A549 (cell line): ENCODE measurements around the gene SIK2. TPM values are rescaled to one million over a fixed set of nuclear protein-coding genes. Genes with fewer than 3 reads are reported as not detected.

Experiments used
- ATAC-seq, 2 experiments: fragments of 200-7000 bp in 1 of 2; fragments of >200 bp in 1 of 2; cut with Nextera tagmentation in 1 of 2; cut with Tn5 transposase in 1 of 2; 3 replicates each; pipeline versions ENCODE4 v1.8.0 to v1.9.1; 2018 to 2020; ENCODE audit warnings: mild to moderate bottlenecking in 1 of 2, moderate library complexity in 1 of 2
- CTCF ChIA-PET: fragments of 300-600 bp; sonication (Branson Sonifier 250); formaldehyde crosslinking; extraction: SDS; loops from one replicate; lab custom pipeline; 2021; ENCODE audit warnings: antibody characterized with exemption, inconsistent platforms; lab: Yijun Ruan, JAX
- POLR2A ChIA-PET: fragments of 350-600 bp; formaldehyde crosslinking; extraction: SDS; loops from one replicate; lab custom pipeline; 2021; ENCODE audit warnings: antibody characterized with exemption, inconsistent platforms; lab: Yijun Ruan, JAX
- DNase-seq, 2 experiments: peaks; one replicate each; pipeline versions ENCODE4 v3.0.0 to v3.0.0-alpha.2; 2011 to 2016; ENCODE audit warnings: low read depth in 1 of 2, low spot score in 1 of 2
- FAIRE-seq: peaks from 2 replicates; lab custom pipeline; 2011; peaks lifted over from hg19 to GRCh38; lab: Jason Lieb, UNC
- H3K27ac ChIP-seq, 2 experiments: fragments of >200 bp; sonication (Bioruptor Twin); formaldehyde crosslinking; 3 replicates each; pipeline ENCODE4 v1.5.1; 2016 to 2017
- H3K4me1 ChIP-seq: fragments of >200 bp; sonication (Bioruptor Twin); formaldehyde crosslinking; 3 replicates; pipeline ENCODE4 v1.6.1; 2016
- H3K4me2 ChIP-seq: fragments of >200 bp; sonication (Bioruptor Twin); formaldehyde crosslinking; 3 replicates; pipeline ENCODE4 v1.6.1; 2016
- H3K4me3 ChIP-seq: fragments of >200 bp; sonication (Bioruptor Twin); formaldehyde crosslinking; 3 replicates; pipeline ENCODE4 v1.5.1; 2016
- H3K9me3 ChIP-seq: fragments of >200 bp; sonication (Bioruptor Twin); formaldehyde crosslinking; 3 replicates; pipeline ENCODE4 v1.6.1; 2016
- BHLHE40 ChIP-seq: IDR thresholded peaks from 2 replicates; pipeline ENCODE4 v1.6.1; 2012; ENCODE audit warnings: low read depth, low read length, inconsistent platforms
- CHD2 ChIP-seq: fragments of 150-350 bp; IDR thresholded peaks from 2 replicates; pipeline ENCODE4 v1.6.1; 2014; ENCODE audit warnings: low read length; ENCODE audit not compliant: partially characterized antibody
- CHD4 ChIP-seq: fragments of 200-600 bp; sonication (generic); IDR thresholded peaks from 2 replicates; pipeline ENCODE4 v1.6.1; 2016; ENCODE audit warnings: antibody characterized with exemption, mild to moderate bottlenecking, borderline replicate concordance
- EHF ChIP-seq: fragments of 250-450 bp; sonication (Bioruptor Pico); IDR thresholded peaks from 2 replicates; pipeline ENCODE4 v1.5.0; 2020; ENCODE audit warnings: mild to moderate bottlenecking
- EHMT2 ChIP-seq: fragments of 200-600 bp; sonication (generic); IDR thresholded peaks from 2 replicates; pipeline ENCODE4 v1.6.1; 2016; ENCODE audit warnings: antibody characterized with exemption, low read depth, mild to moderate bottlenecking, moderate library complexity
- EP300 ChIP-seq, 2 experiments: fragments of >200 bp; sonication (Bioruptor Twin); formaldehyde crosslinking; IDR thresholded peaks; 2 replicates in 1 of 2; 3 replicates in 1 of 2; pipeline ENCODE4 v1.6.1; 2016 to 2017
- ESRRA ChIP-seq: fragments of 150-350 bp; IDR thresholded peaks from 2 replicates; pipeline ENCODE4 v1.6.1; 2014; ENCODE audit warnings: mild to moderate bottlenecking, low read length, borderline replicate concordance
- GATA3 ChIP-seq: IDR thresholded peaks from 2 replicates; pipeline ENCODE4 v1.6.1; 2012; ENCODE audit warnings: borderline replicate concordance
- HEYL ChIP-seq: fragments of 250-450 bp; sonication (Bioruptor Pico); IDR thresholded peaks from 2 replicates; pipeline ENCODE4 v1.8.0; 2021; ENCODE audit warnings: mild to moderate bottlenecking, moderate library complexity
- HOXB13 ChIP-seq: fragments of 250-450 bp; sonication (Bioruptor Pico); IDR thresholded peaks from 2 replicates; pipeline ENCODE4 v1.5.0; 2020; ENCODE audit warnings: low read depth, mild to moderate bottlenecking, moderate library complexity
- HOXB5 ChIP-seq: fragments of 250-450 bp; sonication (Bioruptor Pico); IDR thresholded peaks from 2 replicates; pipeline ENCODE4 v1.5.0; 2020; ENCODE audit warnings: mild to moderate bottlenecking, moderate library complexity
- JUNB ChIP-seq: fragments of >200 bp; sonication (Bioruptor Twin); formaldehyde crosslinking; IDR thresholded peaks from 2 replicates; pipeline ENCODE4 v1.6.1; 2016
- KDM1A ChIP-seq: fragments of 200-600 bp; sonication (generic); IDR thresholded peaks from 2 replicates; pipeline ENCODE4 v1.6.1; 2016; ENCODE audit warnings: low read depth, mild to moderate bottlenecking
- KDM5A ChIP-seq: fragments of 200-600 bp; sonication (generic); IDR thresholded peaks from 2 replicates; pipeline ENCODE4 v1.6.1; 2016; ENCODE audit warnings: antibody characterized with exemption, mild to moderate bottlenecking
- MYC ChIP-seq: IDR thresholded peaks from 2 replicates; pipeline ENCODE4 v1.6.1; 2012; ENCODE audit warnings: mild to moderate bottlenecking, inconsistent platforms, low read length, improper control_type of control experiment, borderline replicate concordance
- NFE2L2 ChIP-seq: fragments of 150-350 bp; conservative IDR thresholded peaks from 2 replicates; pipeline ENCODE4 v1.6.1; 2014; ENCODE audit warnings: low read length
- NPAS2 ChIP-seq: fragments of 250-450 bp; sonication (Bioruptor Pico); IDR thresholded peaks from 2 replicates; pipeline ENCODE4 v1.8.0; 2022; ENCODE audit warnings: mild to moderate bottlenecking, moderate library complexity, borderline replicate concordance
- NR3C1 ChIP-seq: fragments of >200 bp; sonication (Bioruptor Twin); formaldehyde crosslinking; IDR thresholded peaks from 3 replicates; pipeline ENCODE4 v1.6.1; 2017
- PHF8 ChIP-seq: fragments of 200-600 bp; sonication (generic); IDR thresholded peaks from 2 replicates; pipeline ENCODE4 v1.6.1; 2016; ENCODE audit warnings: low read depth, mild to moderate bottlenecking, antibody characterized with exemption, moderate library complexity, borderline replicate concordance
- POLR2AphosphoS2 ChIP-seq: conservative IDR thresholded peaks from 2 replicates; pipeline ENCODE4 v1.6.1; 2012; ENCODE audit warnings: low read length, improper control_type of control experiment, inconsistent platforms
- RARB ChIP-seq: fragments of 250-450 bp; sonication (Bioruptor Pico); IDR thresholded peaks from 2 replicates; pipeline ENCODE4 v1.8.0; 2021; ENCODE audit warnings: mild to moderate bottlenecking, moderate library complexity
- RNF2 ChIP-seq: fragments of 200-600 bp; sonication (generic); IDR thresholded peaks from 2 replicates; pipeline ENCODE4 v1.6.1; 2016; ENCODE audit warnings: low read depth, mild to moderate bottlenecking, antibody characterized with exemption, moderate library complexity, borderline replicate concordance
- SMC3 ChIP-seq: fragments of >200 bp; sonication (Bioruptor Twin); formaldehyde crosslinking; IDR thresholded peaks from 3 replicates; pipeline ENCODE4 v1.6.1; 2018; ENCODE audit warnings: inconsistent platforms
- SREBF2 ChIP-seq: fragments of 450-650 bp; IDR thresholded peaks from 2 replicates; pipeline ENCODE4 v1.6.1; 2014; ENCODE audit warnings: mild to moderate bottlenecking, moderate library complexity
- ZFP36 ChIP-seq: fragments of 450-650 bp; IDR thresholded peaks from 2 replicates; pipeline ENCODE4 v1.6.1; 2014; ENCODE audit warnings: borderline replicate concordance; ENCODE audit not compliant: partially characterized antibody
- ZSCAN20 ChIP-seq: fragments of 250-450 bp; sonication (Bioruptor Pico); IDR thresholded peaks from 2 replicates; pipeline ENCODE4 v1.8.0; 2022; ENCODE audit warnings: mild to moderate bottlenecking, moderate library complexity
- WGBS: methylation state at CpG from one replicate; pipeline ENCODE4 v1.1.6; 2017; ENCODE audit errors: missing lambda C conversion rate; 5-methylcytosine and 5-hydroxymethylcytosine counted together
- polyA plus RNA-seq, 4 experiments: library from polyadenylated mRNA; depleted of rRNA in 3 of 4; stranded (reverse); fragments of >200 nt; fragmentation: RNase III in 1 of 4; extraction: RNeasy Plus Mini Kit Qiagen cat#74134 plus additional on column Dnase treatment in 1 of 4; gene quantifications; 2 replicates in 3 of 4; 3 replicates in 1 of 4; pipeline ENCODE4 v1.2.3, GENCODE V29; 2011 to 2017
- TF ChIP-seq, protein P1 (sequence below): IDR thresholded peaks from 2 replicates; pipeline ENCODE4 v1.6.1; 2012; ENCODE audit warnings: low read depth, borderline replicate concordance
- TF ChIP-seq, protein P2 (sequence below): fragments of 250-450 bp; sonication (Bioruptor Pico); IDR thresholded peaks from 2 replicates; pipeline ENCODE4 v1.5.0; 2020; ENCODE audit warnings: low read depth, mild to moderate bottlenecking, moderate library complexity
- TF ChIP-seq, protein P3 (sequence below): IDR thresholded peaks from 2 replicates; pipeline ENCODE4 v1.6.1; 2012
- TF ChIP-seq, protein P4 (sequence below): fragments of >200 bp; sonication (Bioruptor Twin); formaldehyde crosslinking; IDR thresholded peaks from 3 replicates; pipeline ENCODE4 v1.5.1; 2016
- TF ChIP-seq, protein P5 (sequence below): fragments of 200-600 bp; sonication (generic); IDR thresholded peaks from 2 replicates; pipeline ENCODE4 v1.6.1; 2016; ENCODE audit warnings: antibody characterized with exemption, mild to moderate bottlenecking, moderate library complexity

SIK2 gene
- polyA plus RNA-seq, 2 of the 4 experiments (the other 2 are of a cell fraction) = 4.5 to 9.0 TPM

DNA sequence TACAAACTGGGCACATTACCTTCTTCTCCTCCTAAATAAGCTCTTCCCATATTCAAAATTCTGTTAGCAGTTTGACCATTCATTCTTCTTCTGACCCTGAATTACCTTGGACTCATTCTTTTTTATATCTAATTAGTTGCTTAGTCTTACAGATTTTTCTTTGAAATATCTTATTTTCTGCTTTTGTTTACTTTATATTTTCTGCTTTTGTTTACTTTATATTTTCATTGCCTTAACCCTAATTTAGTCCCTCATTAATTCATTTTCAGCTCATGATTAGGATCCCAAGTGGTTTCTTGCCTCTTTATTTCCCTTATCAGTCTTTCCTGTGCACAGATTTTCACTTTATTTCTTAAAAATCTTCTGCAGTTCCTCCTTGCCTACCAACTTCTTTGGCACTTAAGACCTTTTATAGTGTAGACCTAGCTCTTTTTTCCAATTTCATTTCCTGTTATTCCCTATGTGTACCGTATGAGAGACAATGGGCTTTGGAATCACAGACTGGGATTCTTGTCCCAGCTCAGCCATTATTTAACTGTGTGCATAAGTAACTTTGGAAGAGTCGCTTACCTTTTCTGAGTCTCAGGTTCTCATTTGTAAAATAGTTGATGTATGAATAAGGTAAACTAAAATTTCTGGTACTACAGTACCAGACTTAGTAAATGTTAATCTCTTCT, 39.2 kb downstream of the SIK2 start:
- no peak for FAIRE-seq
- ATAC-seq = no peak
- ChIA-PET CTCF (interaction anchor here (0.7 to 1.2 kb wide), 2 partner anchors 37 to 341 kb away, joined by 3 to 4 read pairs; no protein-coding TSS in a partner anchor), POLR2A (no interaction called here)
- no peak overlapping the region for H3K4me3 ChIP-seq
- DNase-seq = no peak
- no peaks in the 10 kb centered on the region for H3K9me3 ChIP-seq
- H3K27ac ChIP-seq = no peak overlapping the region
- H3K4me2 ChIP-seq = no peak overlapping the region
- TF ChIP-seq SREBF2 (no peak), EHF (CRISPR knock-in tag) (no peak), ZSCAN20 (CRISPR knock-in tag) (no peak), SMC3 (no peak), NPAS2 (no peak), ZFP36 (no peak), HOXB5 (CRISPR knock-in tag) (no peak), CHD2 (no peak), HEYL (CRISPR knock-in tag) (no peak), RNF2 (no peak), KDM5A (no peak), HOXB13 (CRISPR knock-in tag) (no peak), ESRRA (no peak), KDM1A (no peak), NFE2L2 (no peak), GATA3 (no peak), PHF8 (no peak)
- TF ChIP-seq, protein P1, sequence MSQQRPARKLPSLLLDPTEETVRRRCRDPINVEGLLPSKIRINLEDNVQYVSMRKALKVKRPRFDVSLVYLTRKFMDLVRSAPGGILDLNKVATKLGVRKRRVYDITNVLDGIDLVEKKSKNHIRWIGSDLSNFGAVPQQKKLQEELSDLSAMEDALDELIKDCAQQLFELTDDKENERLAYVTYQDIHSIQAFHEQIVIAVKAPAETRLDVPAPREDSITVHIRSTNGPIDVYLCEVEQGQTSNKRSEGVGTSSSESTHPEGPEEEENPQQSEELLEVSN = no peak
- TF ChIP-seq, protein P2, sequence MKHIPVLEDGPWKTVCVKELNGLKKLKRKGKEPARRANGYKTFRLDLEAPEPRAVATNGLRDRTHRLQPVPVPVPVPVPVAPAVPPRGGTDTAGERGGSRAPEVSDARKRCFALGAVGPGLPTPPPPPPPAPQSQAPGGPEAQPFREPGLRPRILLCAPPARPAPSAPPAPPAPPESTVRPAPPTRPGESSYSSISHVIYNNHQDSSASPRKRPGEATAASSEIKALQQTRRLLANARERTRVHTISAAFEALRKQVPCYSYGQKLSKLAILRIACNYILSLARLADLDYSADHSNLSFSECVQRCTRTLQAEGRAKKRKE (CRISPR knock-in tag) = no peak
- TF ChIP-seq, protein P3, sequence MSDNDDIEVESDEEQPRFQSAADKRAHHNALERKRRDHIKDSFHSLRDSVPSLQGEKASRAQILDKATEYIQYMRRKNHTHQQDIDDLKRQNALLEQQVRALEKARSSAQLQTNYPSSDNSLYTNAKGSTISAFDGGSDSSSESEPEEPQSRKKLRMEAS = no peak
- 91% methylated on average over 2 of the region's 2 CpGs for WGBS
- no peaks in the 10 kb centered on the region for H3K4me1 ChIP-seq

DNA sequence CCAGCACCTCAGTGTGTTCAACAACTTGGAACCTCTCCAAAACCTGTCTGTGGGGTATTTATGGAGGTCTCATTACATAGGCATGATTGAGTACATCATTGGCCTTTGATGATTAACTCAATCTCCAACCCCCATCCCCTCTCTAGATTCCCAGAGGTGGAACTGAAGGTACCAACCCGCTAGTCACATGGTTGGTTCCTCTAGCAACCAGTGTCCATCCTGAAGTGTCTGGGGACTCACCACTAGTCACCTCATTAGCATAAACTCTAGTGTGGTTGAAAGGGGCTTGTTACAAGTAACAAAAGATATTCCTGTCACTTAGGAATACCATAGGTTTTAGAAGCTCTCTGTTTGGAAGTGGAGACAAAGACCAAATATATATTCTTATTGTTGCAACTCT, 40.3 kb downstream of the SIK2 start:
- Histone ChIP-seq H3K4me2 (no peak overlapping the region), H3K27ac (no peak overlapping the region), H3K4me3 (no peak overlapping the region), H3K4me1 (no peaks in the 10 kb centered on the region), H3K9me3 (no peaks in the 10 kb centered on the region)
- FAIRE-seq (no peak), DNase-seq (no peak), ATAC-seq (no peak)
- 90% methylated on average over 1 of the region's 1 CpG for WGBS
- POLR2A ChIA-PET = no interaction called here
- CTCF ChIA-PET = interaction anchor here (1.2 kb wide), 1 partner anchor 38 kb away, joined by 3 read pairs; no protein-coding TSS in a partner anchor
- TF ChIP-seq KDM1A = no peak
- TF ChIP-seq RARB (CRISPR knock-in tag) = no peak
- TF ChIP-seq HOXB13 (CRISPR knock-in tag) = no peak
- no peak for TF ChIP-seq MYC
- no peak for TF ChIP-seq JUNB
- TF ChIP-seq, protein P4, sequence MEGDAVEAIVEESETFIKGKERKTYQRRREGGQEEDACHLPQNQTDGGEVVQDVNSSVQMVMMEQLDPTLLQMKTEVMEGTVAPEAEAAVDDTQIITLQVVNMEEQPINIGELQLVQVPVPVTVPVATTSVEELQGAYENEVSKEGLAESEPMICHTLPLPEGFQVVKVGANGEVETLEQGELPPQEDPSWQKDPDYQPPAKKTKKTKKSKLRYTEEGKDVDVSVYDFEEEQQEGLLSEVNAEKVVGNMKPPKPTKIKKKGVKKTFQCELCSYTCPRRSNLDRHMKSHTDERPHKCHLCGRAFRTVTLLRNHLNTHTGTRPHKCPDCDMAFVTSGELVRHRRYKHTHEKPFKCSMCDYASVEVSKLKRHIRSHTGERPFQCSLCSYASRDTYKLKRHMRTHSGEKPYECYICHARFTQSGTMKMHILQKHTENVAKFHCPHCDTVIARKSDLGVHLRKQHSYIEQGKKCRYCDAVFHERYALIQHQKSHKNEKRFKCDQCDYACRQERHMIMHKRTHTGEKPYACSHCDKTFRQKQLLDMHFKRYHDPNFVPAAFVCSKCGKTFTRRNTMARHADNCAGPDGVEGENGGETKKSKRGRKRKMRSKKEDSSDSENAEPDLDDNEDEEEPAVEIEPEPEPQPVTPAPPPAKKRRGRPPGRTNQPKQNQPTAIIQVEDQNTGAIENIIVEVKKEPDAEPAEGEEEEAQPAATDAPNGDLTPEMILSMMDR = no peak
- TF ChIP-seq EHMT2 = no peak
- no peak for TF ChIP-seq EP300 (IDR thresholded peaks at IDR 0.05)
- TF ChIP-seq, protein P3 = no peak
- no peak for TF ChIP-seq BHLHE40
- TF ChIP-seq NR3C1 = no peak
- no peak for TF ChIP-seq ZFP36
- TF ChIP-seq KDM5A = no peak
- TF ChIP-seq, protein P5, sequence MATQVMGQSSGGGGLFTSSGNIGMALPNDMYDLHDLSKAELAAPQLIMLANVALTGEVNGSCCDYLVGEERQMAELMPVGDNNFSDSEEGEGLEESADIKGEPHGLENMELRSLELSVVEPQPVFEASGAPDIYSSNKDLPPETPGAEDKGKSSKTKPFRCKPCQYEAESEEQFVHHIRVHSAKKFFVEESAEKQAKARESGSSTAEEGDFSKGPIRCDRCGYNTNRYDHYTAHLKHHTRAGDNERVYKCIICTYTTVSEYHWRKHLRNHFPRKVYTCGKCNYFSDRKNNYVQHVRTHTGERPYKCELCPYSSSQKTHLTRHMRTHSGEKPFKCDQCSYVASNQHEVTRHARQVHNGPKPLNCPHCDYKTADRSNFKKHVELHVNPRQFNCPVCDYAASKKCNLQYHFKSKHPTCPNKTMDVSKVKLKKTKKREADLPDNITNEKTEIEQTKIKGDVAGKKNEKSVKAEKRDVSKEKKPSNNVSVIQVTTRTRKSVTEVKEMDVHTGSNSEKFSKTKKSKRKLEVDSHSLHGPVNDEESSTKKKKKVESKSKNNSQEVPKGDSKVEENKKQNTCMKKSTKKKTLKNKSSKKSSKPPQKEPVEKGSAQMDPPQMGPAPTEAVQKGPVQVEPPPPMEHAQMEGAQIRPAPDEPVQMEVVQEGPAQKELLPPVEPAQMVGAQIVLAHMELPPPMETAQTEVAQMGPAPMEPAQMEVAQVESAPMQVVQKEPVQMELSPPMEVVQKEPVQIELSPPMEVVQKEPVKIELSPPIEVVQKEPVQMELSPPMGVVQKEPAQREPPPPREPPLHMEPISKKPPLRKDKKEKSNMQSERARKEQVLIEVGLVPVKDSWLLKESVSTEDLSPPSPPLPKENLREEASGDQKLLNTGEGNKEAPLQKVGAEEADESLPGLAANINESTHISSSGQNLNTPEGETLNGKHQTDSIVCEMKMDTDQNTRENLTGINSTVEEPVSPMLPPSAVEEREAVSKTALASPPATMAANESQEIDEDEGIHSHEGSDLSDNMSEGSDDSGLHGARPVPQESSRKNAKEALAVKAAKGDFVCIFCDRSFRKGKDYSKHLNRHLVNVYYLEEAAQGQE = no peak
- TF ChIP-seq POLR2AphosphoS2 = no peak
- no peak for TF ChIP-seq CHD4
- no peak for TF ChIP-seq ZSCAN20 (CRISPR knock-in tag)
